HL-60 (cell line): ENCODE results near the gene REG3A.

Experiments
- POLR2AphosphoS5 ChIP-seq: IDR thresholded peaks from 2 replicates; pipeline ENCODE4 v1.6.1; 2012; ENCODE audit warnings: low read depth
- TF ChIP-seq, protein P1 (sequence below): IDR thresholded peaks from one replicate; pipeline ENCODE4 v1.5.1; 2011; ENCODE audit warnings: low read length, control low read depth, inconsistent platforms; ENCODE audit not compliant: insufficient read depth

GRCh38 chr2:79128406-79128805, 31.1 kb downstream of the REG3A start:
- no peak for TF ChIP-seq POLR2AphosphoS5
- TF ChIP-seq, protein P1, sequence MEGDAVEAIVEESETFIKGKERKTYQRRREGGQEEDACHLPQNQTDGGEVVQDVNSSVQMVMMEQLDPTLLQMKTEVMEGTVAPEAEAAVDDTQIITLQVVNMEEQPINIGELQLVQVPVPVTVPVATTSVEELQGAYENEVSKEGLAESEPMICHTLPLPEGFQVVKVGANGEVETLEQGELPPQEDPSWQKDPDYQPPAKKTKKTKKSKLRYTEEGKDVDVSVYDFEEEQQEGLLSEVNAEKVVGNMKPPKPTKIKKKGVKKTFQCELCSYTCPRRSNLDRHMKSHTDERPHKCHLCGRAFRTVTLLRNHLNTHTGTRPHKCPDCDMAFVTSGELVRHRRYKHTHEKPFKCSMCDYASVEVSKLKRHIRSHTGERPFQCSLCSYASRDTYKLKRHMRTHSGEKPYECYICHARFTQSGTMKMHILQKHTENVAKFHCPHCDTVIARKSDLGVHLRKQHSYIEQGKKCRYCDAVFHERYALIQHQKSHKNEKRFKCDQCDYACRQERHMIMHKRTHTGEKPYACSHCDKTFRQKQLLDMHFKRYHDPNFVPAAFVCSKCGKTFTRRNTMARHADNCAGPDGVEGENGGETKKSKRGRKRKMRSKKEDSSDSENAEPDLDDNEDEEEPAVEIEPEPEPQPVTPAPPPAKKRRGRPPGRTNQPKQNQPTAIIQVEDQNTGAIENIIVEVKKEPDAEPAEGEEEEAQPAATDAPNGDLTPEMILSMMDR = no peak
